ENCODE data around the gene LMBRD1.
"Not testable (repeated sequence)": the region's sequence is repeated elsewhere in the genome, so short reads cannot be mapped to it uniquely, and the experiment has no call there.

Gene LMBRD1

GRCh38 chr6:69732045-69732444 lies 64.8 kb downstream of the LMBRD1 start:
- no peak for DNase-seq

GRCh38 chr6:69729870-69730449 lies 66.8 kb downstream of the LMBRD1 start:
- DNase-seq = no peak

- DNase-seq = no peak
Observed at GRCh38 chr6:69722683-69723082, 74.1 kb downstream of the LMBRD1 start.

DNA sequence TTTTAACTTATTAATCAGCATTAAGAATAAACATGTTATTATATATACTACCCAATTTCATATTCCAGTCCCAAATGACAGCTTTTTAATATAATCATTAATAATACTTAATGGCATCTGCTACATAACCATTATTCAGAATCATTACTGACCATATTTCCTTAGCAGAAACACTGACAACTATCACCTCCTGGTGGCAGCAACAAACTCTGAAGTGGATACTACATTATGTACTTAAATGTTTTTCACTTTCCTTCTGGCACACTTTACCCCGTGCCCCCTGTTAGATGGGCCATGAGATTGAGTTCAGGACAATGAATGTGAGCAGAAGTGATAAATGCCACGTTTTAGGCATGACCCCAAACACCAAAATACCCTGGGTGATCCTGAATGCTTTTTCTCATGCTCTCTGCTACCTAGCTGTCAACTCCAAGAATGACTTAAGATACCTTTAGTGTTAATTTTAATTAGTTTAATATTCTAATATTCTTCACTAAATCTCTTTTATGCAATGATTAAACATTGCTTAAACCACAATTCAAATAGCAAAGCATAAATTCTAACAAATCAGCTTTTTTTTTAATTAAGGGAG lies 77.1 kb downstream of the LMBRD1 start:
- DNase-seq = no peak

DNA sequence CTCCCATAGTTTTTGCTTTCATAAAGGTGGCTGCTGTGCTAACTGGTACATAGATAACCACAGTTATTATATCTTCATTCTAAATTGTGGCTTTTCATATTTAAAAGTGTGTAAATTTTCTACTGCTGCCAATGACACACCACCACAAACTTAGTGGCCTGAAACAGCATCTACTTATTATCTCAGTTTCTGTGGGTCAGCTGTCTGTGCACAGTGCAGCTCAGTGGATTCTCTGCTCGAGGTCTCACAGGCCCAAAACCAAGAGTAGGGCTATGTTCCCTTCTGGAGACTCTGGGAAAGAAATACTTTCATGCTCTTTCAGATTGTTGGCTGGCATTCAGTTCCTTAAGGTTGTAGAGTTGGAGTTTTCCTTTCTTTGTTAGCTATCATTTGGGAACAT lies 90.1 kb downstream of the LMBRD1 start:
- no peak for DNase-seq

- DNase-seq = no peak
Observed at GRCh38 chr6:69705954-69706353, 90.9 kb downstream of the LMBRD1 start.

DNA sequence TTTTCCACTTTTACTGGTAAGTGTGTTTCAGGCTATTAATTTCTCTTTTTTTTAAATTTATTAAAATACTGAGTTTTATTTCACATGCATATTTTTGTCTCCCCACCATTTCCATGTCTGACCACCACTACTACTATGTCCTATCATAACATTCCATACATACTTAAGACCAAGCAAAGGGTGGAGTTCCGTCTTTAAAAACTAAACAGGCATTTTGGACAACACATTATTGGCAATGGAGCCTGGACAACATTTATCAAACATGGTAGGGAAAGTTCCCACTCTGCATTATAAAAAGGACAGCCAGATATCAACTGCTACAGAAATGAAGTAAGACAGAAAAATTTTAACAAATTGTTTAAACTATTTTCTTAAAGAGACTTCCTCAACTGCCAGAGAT lies 91.9 kb downstream of the LMBRD1 start:
- DNase-seq = no peak

- DNase-seq = no peak
Observed at GRCh38 chr6:69699655-69700054, 97.2 kb downstream of the LMBRD1 start.

DNA sequence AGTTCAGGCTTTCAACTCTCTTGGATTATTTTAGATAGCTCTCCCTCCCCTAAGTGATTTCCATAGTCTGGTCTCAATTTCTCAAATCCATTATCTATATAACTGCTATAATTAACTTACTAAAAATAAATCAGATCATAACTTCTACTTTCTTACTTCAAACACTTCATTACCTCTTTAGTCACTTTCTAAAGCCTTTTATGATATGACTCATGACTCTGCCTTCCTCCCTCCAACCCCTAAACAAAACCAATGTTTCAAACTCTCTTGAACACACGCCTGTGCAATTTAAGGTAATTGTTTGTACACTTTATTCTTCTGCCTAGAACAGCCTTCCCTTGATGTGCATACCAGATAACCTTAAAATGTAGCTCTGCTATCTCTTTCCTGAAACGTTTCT lies 100.5 kb downstream of the LMBRD1 start:
- no peak for DNase-seq

DNA sequence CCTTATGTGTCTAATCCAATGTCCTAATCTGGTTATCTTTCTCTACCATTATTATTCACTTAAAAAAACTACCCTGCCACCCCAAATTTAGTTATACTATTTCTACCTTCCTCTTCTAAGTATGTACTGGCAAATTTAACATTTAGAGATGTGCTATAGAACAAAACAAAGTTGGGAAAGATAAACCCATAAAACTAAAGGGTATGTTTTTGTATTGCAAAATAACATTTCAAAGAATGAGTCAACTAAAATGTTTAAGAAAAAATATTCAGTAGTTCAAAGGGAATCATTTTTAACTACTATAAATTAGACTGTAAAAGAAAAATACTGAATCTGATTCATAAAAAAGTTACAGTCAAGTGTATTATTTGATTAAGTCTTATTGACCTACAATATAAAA lies 103.0 kb downstream of the LMBRD1 start:
- DNase-seq = no peak

- DNase-seq = no peak
Observed at GRCh38 chr6:69690986-69691385, 105.8 kb downstream of the LMBRD1 start.

GRCh38 chr6:69680302-69680701 lies 116.5 kb downstream of the LMBRD1 start:
- DNase-seq = no peak

GRCh38 chr6:69673298-69673697 lies 123.5 kb downstream of the LMBRD1 start:
- no peak for DNase-seq

- no peak for DNase-seq
Observed at GRCh38 chr6:69668916-69669315, 127.9 kb downstream of the LMBRD1 start.

- DNase-seq = not testable (repeated sequence)
Observed at GRCh38 chr6:69666779-69667178, 130.0 kb downstream of the LMBRD1 start.

GRCh38 chr6:69665437-69665836 lies 131.4 kb downstream of the LMBRD1 start:
- DNase-seq = no peak

- no peak for DNase-seq
Observed at GRCh38 chr6:69664551-69664950, 132.3 kb downstream of the LMBRD1 start.

GRCh38 chr6:69663215-69663614 lies 133.6 kb downstream of the LMBRD1 start:
- DNase-seq = no peak

DNA sequence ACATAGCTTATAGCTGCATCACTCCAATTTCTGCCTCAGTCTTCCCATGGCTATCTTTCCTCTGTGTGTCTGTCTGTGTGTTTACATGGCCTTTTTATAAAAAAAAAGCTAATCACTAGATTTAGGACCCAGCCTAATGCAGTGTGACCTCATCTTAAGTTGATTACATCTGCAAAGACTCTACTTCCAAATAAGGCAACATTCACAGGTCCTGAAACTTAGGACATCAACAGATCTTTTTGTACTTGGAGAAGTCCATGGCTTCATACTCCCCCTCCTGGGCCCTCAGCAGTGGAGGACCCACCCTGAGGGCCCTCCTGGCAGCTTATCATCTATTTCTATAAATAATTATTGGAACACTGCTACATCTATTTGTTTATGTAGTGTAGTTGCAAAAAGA lies 146.1 kb downstream of the LMBRD1 start:
- no peak for DNase-seq

DNA sequence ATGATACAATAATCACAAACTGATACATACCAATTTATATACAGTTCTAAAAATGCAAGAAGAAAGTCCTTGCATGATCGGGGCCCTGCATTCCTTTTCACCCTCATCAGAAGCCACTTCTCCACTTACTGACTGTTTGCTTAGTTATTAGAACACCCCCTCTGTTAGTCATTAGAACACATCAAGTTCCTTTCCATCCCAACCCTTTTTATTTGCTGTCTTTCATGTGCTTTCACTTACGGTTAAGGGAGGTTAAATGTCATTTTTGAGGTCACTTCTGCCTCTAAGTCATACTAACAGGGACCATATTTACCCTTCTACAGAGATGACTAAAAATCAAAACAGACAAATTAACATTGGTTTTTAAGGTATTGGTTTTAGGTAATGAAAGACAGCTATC lies 149.1 kb downstream of the LMBRD1 start:
- no peak for DNase-seq

GRCh38 chr6:69643688-69644087 lies 153.1 kb downstream of the LMBRD1 start:
- no peak for DNase-seq

DNA sequence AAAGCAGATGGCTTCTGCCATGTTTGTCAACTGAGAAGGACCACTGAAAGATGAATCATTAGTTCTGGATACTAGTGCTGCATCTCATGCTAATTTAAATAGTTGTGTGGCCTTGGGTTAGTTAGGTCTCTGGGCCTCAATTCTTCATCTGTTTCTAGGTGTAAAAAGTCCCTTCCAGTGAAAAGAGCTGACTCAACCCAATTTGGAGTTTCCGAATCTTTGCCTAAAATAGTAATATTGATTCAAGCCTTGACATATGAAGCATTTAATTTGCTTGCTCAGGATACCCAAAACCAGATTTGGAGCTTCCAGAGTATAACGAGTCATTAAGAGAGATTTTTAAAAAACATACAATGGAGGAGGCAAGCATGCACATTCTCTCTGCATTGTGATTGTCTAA lies 163.9 kb downstream of the LMBRD1 start:
- DNase-seq = no peak

- DNase-seq = no peak
Observed at GRCh38 chr6:69631552-69632346, 165.1 kb downstream of the LMBRD1 start.

- no peak for DNase-seq
Observed at GRCh38 chr6:69630767-69631166, 166.0 kb downstream of the LMBRD1 start.

Data from stimulated activated CD4-positive, alpha-beta T cell treated with anti-CD3 and anti-CD28 coated beads, Interleukin-4, amount 100 ng/mL, for 4 hours (primary cell).